Measurements from ENCODE around the gene ADCY9. TPM values are rescaled to one million over a fixed set of nuclear protein-coding genes. Genes with fewer than 3 reads are reported as not detected.

ADCY9 gene
- polyA plus RNA-seq, 1 experiment = 16.0 TPM

DNA sequence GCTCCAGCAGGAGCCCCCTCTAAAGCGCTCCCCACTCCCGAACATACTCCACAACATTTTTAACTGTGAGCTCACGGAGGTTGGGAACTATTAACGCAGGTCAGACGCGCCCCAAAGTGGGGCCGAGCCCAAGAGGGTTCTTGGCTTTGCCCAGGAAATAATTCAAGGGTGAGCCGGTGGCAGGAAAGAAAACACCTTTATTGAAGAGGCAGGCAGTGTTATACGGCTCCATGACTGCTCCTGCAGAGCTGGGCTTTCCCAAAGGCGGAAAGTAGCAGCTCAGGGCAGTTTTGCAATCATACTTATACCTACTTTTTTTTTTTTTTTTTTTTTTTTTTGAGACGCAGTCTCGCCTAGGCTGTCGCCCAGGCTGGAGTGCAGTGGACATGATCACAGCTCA lies 6.2 kb downstream of the ADCY9 start:
- CTCF ChIA-PET = interaction anchor here (0.6 to 1.2 kb wide), 2 partner anchors 144 to 600 kb away, joined by 4 to 5 read pairs; no protein-coding TSS in a partner anchor
- Histone ChIP-seq H3K27ac (ENCODE audit: low read depth, low read length) (no peak overlapping the region), H3K27me3 (ENCODE audit: control insufficient read depth, insufficient read depth, low read length) (no peaks in the 10 kb centered on the region), H3K9me3 (ENCODE audit: control insufficient read depth, insufficient read depth, low read length) (peaks cover 14% of the 10 kb centered on the region), H3K4me3 (ENCODE audit: low read depth, low read length) (no peak overlapping the region)
- POLR2A ChIA-PET = interaction anchor here (0.5 to 0.6 kb wide), 2 partner anchors 143 to 399 kb away, joined by 4 to 6 read pairs; no protein-coding TSS in a partner anchor
- TF ChIP-seq, protein P1, sequence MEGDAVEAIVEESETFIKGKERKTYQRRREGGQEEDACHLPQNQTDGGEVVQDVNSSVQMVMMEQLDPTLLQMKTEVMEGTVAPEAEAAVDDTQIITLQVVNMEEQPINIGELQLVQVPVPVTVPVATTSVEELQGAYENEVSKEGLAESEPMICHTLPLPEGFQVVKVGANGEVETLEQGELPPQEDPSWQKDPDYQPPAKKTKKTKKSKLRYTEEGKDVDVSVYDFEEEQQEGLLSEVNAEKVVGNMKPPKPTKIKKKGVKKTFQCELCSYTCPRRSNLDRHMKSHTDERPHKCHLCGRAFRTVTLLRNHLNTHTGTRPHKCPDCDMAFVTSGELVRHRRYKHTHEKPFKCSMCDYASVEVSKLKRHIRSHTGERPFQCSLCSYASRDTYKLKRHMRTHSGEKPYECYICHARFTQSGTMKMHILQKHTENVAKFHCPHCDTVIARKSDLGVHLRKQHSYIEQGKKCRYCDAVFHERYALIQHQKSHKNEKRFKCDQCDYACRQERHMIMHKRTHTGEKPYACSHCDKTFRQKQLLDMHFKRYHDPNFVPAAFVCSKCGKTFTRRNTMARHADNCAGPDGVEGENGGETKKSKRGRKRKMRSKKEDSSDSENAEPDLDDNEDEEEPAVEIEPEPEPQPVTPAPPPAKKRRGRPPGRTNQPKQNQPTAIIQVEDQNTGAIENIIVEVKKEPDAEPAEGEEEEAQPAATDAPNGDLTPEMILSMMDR (IDR thresholded peaks at IDR 0.05; ENCODE audit: low read depth, low read length) = no peak
- DNase-seq (ENCODE audit: low read depth, low spot score) = no peak

DNA sequence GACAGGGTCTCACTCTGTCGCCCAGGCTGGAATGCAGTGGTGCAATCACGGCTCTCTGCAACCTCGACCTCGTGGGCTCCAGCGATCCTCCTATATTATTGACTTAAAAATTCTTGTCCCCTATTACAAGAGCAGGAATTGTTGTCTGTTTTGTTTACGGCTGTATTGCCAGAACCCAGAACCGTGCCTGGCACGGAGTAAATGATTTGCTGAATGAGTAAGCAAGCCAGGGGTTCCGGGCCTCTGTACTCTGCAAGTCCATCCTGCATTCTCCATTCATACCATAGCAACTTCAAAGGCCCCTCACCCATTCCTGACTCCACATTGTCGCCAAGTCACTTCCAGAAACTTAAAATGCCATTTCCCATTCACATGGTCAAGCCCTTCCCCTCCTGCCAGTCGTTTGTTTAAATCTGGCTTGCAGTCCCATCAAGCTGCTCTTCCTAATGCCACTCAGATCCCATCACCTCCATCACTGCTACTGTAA lies 6.9 kb downstream of the ADCY9 start:
- no peak overlapping the region for H3K27ac ChIP-seq (ENCODE audit: low read depth, low read length)
- no peak overlapping the region for H3K4me3 ChIP-seq (ENCODE audit: low read depth, low read length)
- H3K27me3 ChIP-seq (ENCODE audit: control insufficient read depth, insufficient read depth, low read length) = no peaks in the 10 kb centered on the region
- ChIA-PET CTCF (interaction anchor here (1.2 kb wide), 1 partner anchor 144 kb away, joined by 4 read pairs; no protein-coding TSS in a partner anchor), POLR2A (interaction anchor here (0.5 kb wide), 1 partner anchor 400 kb away, joined by 6 read pairs; no protein-coding TSS in a partner anchor)
- TF ChIP-seq, protein P1 (IDR thresholded peaks at IDR 0.05; ENCODE audit: low read depth, low read length) = no peak
- H3K9me3 ChIP-seq (ENCODE audit: control insufficient read depth, insufficient read depth, low read length) = peaks cover 7% of the 10 kb centered on the region
- DNase-seq (ENCODE audit: low read depth, low spot score) = no peak

DNA sequence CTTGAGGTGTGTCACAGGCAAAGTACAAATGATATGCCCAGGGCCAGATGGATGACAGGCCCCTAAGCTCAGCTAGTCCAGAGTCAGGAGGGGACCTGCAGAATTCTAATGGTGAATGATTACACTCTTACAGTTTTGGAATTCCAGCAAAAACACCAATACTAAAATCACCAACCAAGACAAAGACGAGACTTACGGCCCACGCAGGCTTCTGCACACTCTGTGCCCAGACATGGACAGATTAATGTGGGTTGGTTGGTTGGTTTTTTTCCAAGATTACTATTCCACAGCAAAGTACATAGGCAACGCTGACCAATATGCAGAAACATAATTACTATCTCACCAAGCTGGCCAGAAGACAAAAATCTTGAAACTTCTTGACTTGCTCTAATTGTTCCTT lies 9.7 kb downstream of the ADCY9 start:
- Histone ChIP-seq H3K27me3 (ENCODE audit: control insufficient read depth, insufficient read depth, low read length) (no peaks in the 10 kb centered on the region), H3K9me3 (ENCODE audit: control insufficient read depth, insufficient read depth, low read length) (no peaks in the 10 kb centered on the region; the same call in 1 of the 2 replicates), H3K4me3 (ENCODE audit: low read depth, low read length) (no peak overlapping the region), H3K27ac (ENCODE audit: low read depth, low read length) (no peak overlapping the region)
- ChIA-PET POLR2A (no interaction called here), CTCF (no interaction called here)
- DNase-seq (ENCODE audit: low read depth, low spot score) = no peak
- TF ChIP-seq, protein P1 (IDR thresholded peaks at IDR 0.05; ENCODE audit: low read depth, low read length) = no peak

DNA sequence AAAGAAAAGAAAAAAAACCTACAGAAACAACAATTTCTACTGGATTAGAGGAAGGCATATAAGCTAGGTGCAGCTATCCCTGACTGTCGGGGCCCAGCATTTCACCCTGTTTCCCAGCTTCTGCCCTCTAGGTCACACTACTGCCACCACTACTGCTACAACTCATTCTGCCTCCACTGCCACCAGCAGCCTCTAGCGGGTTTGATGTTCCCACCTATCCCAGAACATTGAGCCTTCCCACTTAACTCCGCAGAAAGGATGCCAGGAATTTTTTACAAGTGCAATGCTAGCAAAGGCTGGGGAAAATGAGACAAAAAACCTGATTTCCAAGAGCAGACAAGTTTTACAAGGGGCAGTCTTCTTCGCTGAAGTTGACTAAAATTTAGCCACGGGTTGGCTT lies 10.4 kb downstream of the ADCY9 start:
- no peak overlapping the region for H3K27ac ChIP-seq (ENCODE audit: low read depth, low read length)
- ChIA-PET POLR2A (no interaction called here), CTCF (no interaction called here)
- no peaks in the 10 kb centered on the region; the same call in 1 of the 2 replicates for H3K9me3 ChIP-seq (ENCODE audit: control insufficient read depth, insufficient read depth, low read length)
- TF ChIP-seq, protein P1 (IDR thresholded peaks at IDR 0.05; ENCODE audit: low read depth, low read length) = no peak
- H3K27me3 ChIP-seq (ENCODE audit: control insufficient read depth, insufficient read depth, low read length) = no peaks in the 10 kb centered on the region
- H3K4me3 ChIP-seq (ENCODE audit: low read depth, low read length) = no peak overlapping the region
- DNase-seq (ENCODE audit: low read depth, low spot score) = no peak

DNA sequence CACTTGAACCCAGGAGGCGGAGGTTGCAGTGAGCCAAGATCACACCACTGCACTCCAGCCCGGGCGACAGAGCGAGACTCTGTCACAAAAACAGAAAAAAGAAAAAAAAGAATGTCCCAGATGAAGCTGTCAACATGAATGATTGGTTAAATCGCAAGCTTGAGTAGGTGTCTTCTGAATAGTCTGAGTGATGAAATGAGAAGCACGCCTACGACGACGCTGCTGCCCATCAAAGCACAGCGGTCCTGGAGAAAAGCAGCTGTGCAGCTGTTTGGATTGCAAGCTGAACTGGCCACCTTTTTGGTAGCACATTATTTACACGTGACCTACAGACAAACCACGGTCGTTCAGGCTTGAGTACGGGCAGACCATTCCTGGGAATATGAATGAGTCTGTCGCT lies 12.5 kb downstream of the ADCY9 start:
- no peak overlapping the region for H3K4me3 ChIP-seq (ENCODE audit: low read depth, low read length)
- ChIA-PET POLR2A (no interaction called here), CTCF (no interaction called here)
- no peak overlapping the region for H3K27ac ChIP-seq (ENCODE audit: low read depth, low read length)
- DNase-seq (ENCODE audit: low read depth, low spot score) = no peak
- TF ChIP-seq, protein P1 (IDR thresholded peaks at IDR 0.05; ENCODE audit: low read depth, low read length) = no peak
- H3K27me3 ChIP-seq (ENCODE audit: control insufficient read depth, insufficient read depth, low read length) = no peaks in the 10 kb centered on the region
- H3K9me3 ChIP-seq (ENCODE audit: control insufficient read depth, insufficient read depth, low read length) = no peaks in the 10 kb centered on the region; the same call in 1 of the 2 replicates

Measured in AG04450 (cell line).